GM12874 (cell line): ENCODE measurements around the gene CCDC7.

Experiments
- CTCF ChIP-seq: IDR thresholded peaks from 2 replicates; pipeline ENCODE4 v1.5.1; 2011; ENCODE audit warnings: low read depth, mild to moderate bottlenecking, control low read depth, low read length, moderate library complexity; ENCODE audit not compliant: insufficient read depth

Gene CCDC7

GRCh38 chr10:32889631-32890212 is 443.8 kb downstream of the CCDC7 start:
- no peak for TF ChIP-seq CTCF

- TF ChIP-seq CTCF: no peak
Measured at GRCh38 chr10:32890444-32890843, 444.5 kb downstream of the CCDC7 start.

GRCh38 chr10:32891261-32891660 is 445.3 kb downstream of the CCDC7 start:
- TF ChIP-seq CTCF: no peak

- no peak for TF ChIP-seq CTCF
Measured at GRCh38 chr10:32893434-32893833, 447.5 kb downstream of the CCDC7 start.

- TF ChIP-seq CTCF: no peak
Measured at GRCh38 chr10:32893916-32894664, 448.1 kb downstream of the CCDC7 start.

- TF ChIP-seq CTCF: no peak
Measured at GRCh38 chr10:32901815-32902214, 455.9 kb downstream of the CCDC7 start.

- no peak for TF ChIP-seq CTCF
Measured at GRCh38 chr10:32905466-32905865, 459.5 kb downstream of the CCDC7 start.
